Measurements from ENCODE around the gene SMCO1.
A peak's percentile ranks its signal among the peaks of the same experiment; 100 is the strongest.
"Not testable (repeated sequence)": the region's sequence is repeated elsewhere in the genome, so short reads cannot be mapped to it uniquely, and the experiment has no call there.

The SMCO1 gene

DNA sequence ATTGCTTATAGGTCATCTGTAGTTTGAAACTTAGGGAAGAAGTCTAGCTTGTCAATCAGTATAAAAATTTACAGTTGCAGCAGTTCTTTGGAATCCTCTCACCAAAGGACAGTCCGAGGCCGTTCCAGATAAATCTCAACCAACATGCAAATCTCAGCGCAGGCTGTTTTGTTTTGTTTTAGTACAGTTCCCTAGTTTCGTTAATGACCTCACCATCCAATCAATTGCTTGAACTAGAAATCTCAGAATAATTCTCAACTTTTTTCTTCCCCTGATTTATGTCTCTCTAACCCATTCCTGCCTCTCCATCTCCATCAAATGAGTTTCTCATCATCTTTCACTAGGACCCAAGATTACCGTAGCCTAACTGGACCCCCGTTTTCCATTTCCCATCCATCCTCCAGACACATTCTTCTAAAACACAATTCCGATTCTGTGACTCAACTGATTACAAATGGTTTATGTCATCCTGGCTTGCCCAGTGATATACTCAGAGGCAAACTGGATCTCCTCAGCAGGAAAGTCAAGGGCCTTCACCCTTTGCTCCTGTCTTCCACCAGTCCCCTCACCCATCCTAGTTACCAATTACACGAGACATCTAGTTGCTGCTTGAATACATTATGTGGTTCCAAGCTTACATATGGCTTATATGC lies 1.3 kb downstream of the SMCO1 start:
- Histone ChIP-seq H3K4me3 (replicated peaks; ENCODE audit: low read depth, low read length) (no peak overlapping the region), H3K27me3 (replicated peaks; ENCODE audit: control insufficient read depth, insufficient read depth, low read length) (no peaks in the 10 kb centered on the region), H3K36me3 (ENCODE audit: control insufficient read depth, insufficient read depth, low read length) (no peaks in the 10 kb centered on the region)
- no peak for DNase-seq (ENCODE audit: extremely low read depth, insufficient read length)
- TF ChIP-seq, protein P1, sequence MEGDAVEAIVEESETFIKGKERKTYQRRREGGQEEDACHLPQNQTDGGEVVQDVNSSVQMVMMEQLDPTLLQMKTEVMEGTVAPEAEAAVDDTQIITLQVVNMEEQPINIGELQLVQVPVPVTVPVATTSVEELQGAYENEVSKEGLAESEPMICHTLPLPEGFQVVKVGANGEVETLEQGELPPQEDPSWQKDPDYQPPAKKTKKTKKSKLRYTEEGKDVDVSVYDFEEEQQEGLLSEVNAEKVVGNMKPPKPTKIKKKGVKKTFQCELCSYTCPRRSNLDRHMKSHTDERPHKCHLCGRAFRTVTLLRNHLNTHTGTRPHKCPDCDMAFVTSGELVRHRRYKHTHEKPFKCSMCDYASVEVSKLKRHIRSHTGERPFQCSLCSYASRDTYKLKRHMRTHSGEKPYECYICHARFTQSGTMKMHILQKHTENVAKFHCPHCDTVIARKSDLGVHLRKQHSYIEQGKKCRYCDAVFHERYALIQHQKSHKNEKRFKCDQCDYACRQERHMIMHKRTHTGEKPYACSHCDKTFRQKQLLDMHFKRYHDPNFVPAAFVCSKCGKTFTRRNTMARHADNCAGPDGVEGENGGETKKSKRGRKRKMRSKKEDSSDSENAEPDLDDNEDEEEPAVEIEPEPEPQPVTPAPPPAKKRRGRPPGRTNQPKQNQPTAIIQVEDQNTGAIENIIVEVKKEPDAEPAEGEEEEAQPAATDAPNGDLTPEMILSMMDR (IDR thresholded peaks at IDR 0.05; ENCODE audit: insufficient read depth, low read length, poor library complexity, severe bottlenecking) = no peak

DNA sequence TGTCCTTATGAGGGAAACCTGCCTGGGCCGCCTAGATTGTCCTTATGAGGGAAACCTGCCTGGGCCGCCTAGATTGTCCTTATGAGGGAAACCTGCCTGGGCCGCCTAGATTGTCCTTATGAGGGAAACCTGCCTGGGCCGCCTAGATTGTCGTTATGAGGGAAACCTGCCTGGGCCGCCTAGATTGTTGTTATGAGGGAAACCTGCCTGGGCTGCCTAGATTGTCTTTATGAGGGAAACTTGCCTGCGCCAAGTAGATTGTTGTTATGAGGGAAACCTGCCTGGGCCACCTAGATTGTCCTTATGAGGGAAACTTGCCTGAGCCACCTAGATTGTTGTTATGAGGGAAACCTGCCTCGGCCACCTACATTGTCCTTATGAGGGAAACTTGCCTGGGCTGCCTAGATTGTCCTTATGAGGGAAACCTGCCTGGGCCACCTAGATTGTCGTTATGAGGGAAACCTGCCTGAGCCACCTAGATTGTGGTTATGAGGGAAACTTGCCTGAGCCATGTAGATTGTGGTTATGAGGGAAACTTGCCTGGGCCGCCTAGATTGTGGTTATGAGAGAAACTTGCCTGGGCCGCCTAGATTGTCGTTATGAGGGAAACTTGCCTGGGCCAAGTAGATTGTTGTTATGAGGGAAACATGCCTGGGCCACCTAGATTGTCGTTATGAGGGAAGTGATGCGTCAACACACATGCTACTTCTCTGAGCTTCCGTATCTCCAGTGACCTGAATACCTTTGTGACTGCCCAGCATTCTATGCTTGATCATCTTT lies 3.3 kb downstream of the SMCO1 start:
- H3K36me3 ChIP-seq (ENCODE audit: control insufficient read depth, insufficient read depth, low read length); DNase-seq (ENCODE audit: extremely low read depth, insufficient read length); H3K27me3 ChIP-seq (replicated peaks; ENCODE audit: control insufficient read depth, insufficient read depth, low read length); H3K4me3 ChIP-seq (replicated peaks; ENCODE audit: low read depth, low read length): not testable (repeated sequence)

GRCh38 chr3:196511108-196511507 lies 4.0 kb downstream of the SMCO1 start:
- H3K27me3 ChIP-seq (replicated peaks; ENCODE audit: control insufficient read depth, insufficient read depth, low read length); H3K36me3 ChIP-seq (ENCODE audit: control insufficient read depth, insufficient read depth, low read length); DNase-seq (ENCODE audit: extremely low read depth, insufficient read length); H3K4me3 ChIP-seq (replicated peaks; ENCODE audit: low read depth, low read length): not testable (repeated sequence)

- DNase-seq (ENCODE audit: extremely low read depth, insufficient read length) = no peak
- no peak overlapping the region for H3K4me3 ChIP-seq (replicated peaks; ENCODE audit: low read depth, low read length)
- no peaks in the 10 kb centered on the region for H3K36me3 ChIP-seq (ENCODE audit: control insufficient read depth, insufficient read depth, low read length)
- no peaks in the 10 kb centered on the region for H3K27me3 ChIP-seq (replicated peaks; ENCODE audit: control insufficient read depth, insufficient read depth, low read length)
- TF ChIP-seq, protein P1 (IDR thresholded peaks at IDR 0.05; ENCODE audit: insufficient read depth, low read length, poor library complexity, severe bottlenecking) = no peak
Observed at GRCh38 chr3:196506687-196507086, 8.5 kb downstream of the SMCO1 start.

GRCh38 chr3:196504556-196504955 lies 10.6 kb downstream of the SMCO1 start:
- Histone ChIP-seq H3K36me3 (ENCODE audit: control insufficient read depth, insufficient read depth, low read length) (no peaks in the 10 kb centered on the region), H3K4me3 (replicated peaks; ENCODE audit: low read depth, low read length) (no peak overlapping the region), H3K27me3 (replicated peaks; ENCODE audit: control insufficient read depth, insufficient read depth, low read length) (no peaks in the 10 kb centered on the region)
- TF ChIP-seq, protein P1 (IDR thresholded peaks at IDR 0.05; ENCODE audit: insufficient read depth, low read length, poor library complexity, severe bottlenecking) = no peak
- no peak for DNase-seq (ENCODE audit: extremely low read depth, insufficient read length)

- not testable (repeated sequence) for H3K36me3 ChIP-seq (ENCODE audit: control insufficient read depth, insufficient read depth, low read length); DNase-seq (ENCODE audit: extremely low read depth, insufficient read length)
- peak overlapping the region; percentile 38 for H3K4me3 ChIP-seq (replicated peaks; ENCODE audit: low read depth, low read length)
Observed at GRCh38 chr3:196504077-196504398, 11.1 kb downstream of the SMCO1 start.

GRCh38 chr3:196503196-196504076 lies 11.7 kb downstream of the SMCO1 start, which contains the start of gene RNF168:
TSS of gene RNF168 (minus strand) at chr3:196503768. CDS start at chr3:196503173, 595 bp downstream.
- H3K27me3 ChIP-seq (replicated peaks; ENCODE audit: control insufficient read depth, insufficient read depth, low read length) = no peaks in the 10 kb centered on the region
- peak within 1 kb of the TSS; percentile 77 for H3K4me3 ChIP-seq (replicated peaks; ENCODE audit: low read depth, low read length)
- no peaks in the 10 kb centered on the region; the same call in 1 of the 2 replicates for H3K36me3 ChIP-seq (ENCODE audit: control insufficient read depth, insufficient read depth, low read length)
- peak; percentile 97 for DNase-seq (ENCODE audit: extremely low read depth, insufficient read length)
- TF ChIP-seq, protein P1 (IDR thresholded peaks at IDR 0.05; ENCODE audit: insufficient read depth, low read length, poor library complexity, severe bottlenecking) = peak; percentile 1

More at GRCh38 chr3:196504077-196504398, 11.1 kb downstream of the SMCO1 start:
- H3K27me3 ChIP-seq (replicated peaks; ENCODE audit: control insufficient read depth, insufficient read depth, low read length) = not testable (repeated sequence)

Data from GM06990 (cell line).